HG02973 (cell line): ENCODE data around the gene PLEKHA6.
"Not testable (repeated sequence)": the region's sequence is repeated elsewhere in the genome, so short reads cannot be mapped to it uniquely, and the experiment has no call there.

Source experiments
- ATAC-seq: cut with Tn5 transposase; IDR thresholded peaks from one replicate; pipeline ENCODE4 v1.9.1; 2021; ENCODE audit warnings: moderate library complexity; ENCODE audit not compliant: unreplicated experiment

Gene PLEKHA6

GRCh38 chr1:204241914-204242313, 117.8 kb downstream of the PLEKHA6 start:
- no peak for ATAC-seq

- no peak for ATAC-seq
Observed at GRCh38 chr1:204241050-204241449, 118.7 kb downstream of the PLEKHA6 start.

- ATAC-seq: no peak
Observed at GRCh38 chr1:204240233-204240632, 119.5 kb downstream of the PLEKHA6 start.

GRCh38 chr1:204239401-204239800, 120.3 kb downstream of the PLEKHA6 start:
- ATAC-seq: not testable (repeated sequence)

GRCh38 chr1:204238520-204238919, 121.2 kb downstream of the PLEKHA6 start:
- ATAC-seq: not testable (repeated sequence)

GRCh38 chr1:204237515-204237914, 122.2 kb downstream of the PLEKHA6 start:
- not testable (repeated sequence) for ATAC-seq

- ATAC-seq: no peak
Observed at GRCh38 chr1:204232526-204232925, 127.2 kb downstream of the PLEKHA6 start.

GRCh38 chr1:204230211-204230610, 129.5 kb downstream of the PLEKHA6 start:
- ATAC-seq: no peak

- no peak for ATAC-seq
Observed at GRCh38 chr1:204228896-204229295, 130.8 kb downstream of the PLEKHA6 start.

- ATAC-seq: no peak
Observed at GRCh38 chr1:204227996-204228785, 131.5 kb downstream of the PLEKHA6 start.

- ATAC-seq: no peak
Observed at GRCh38 chr1:204227351-204227750, 132.4 kb downstream of the PLEKHA6 start.

- ATAC-seq: no peak
Observed at GRCh38 chr1:204225841-204226735, 133.6 kb downstream of the PLEKHA6 start.

- no peak for ATAC-seq
Observed at GRCh38 chr1:204224655-204225054, 135.1 kb downstream of the PLEKHA6 start.

GRCh38 chr1:204223129-204223860, 136.4 kb downstream of the PLEKHA6 start:
- ATAC-seq: no peak

- ATAC-seq: no peak
Observed at GRCh38 chr1:204222764-204223055, 137.0 kb downstream of the PLEKHA6 start.

- no peak for ATAC-seq
Observed at GRCh38 chr1:204222006-204222763, 137.5 kb downstream of the PLEKHA6 start.

GRCh38 chr1:204221271-204221670, 138.5 kb downstream of the PLEKHA6 start:
- ATAC-seq: no peak

GRCh38 chr1:204219971-204220616, 139.6 kb downstream of the PLEKHA6 start:
- no peak for ATAC-seq

- ATAC-seq: no peak
Observed at GRCh38 chr1:204218552-204218951, 141.2 kb downstream of the PLEKHA6 start.

- ATAC-seq: no peak
Observed at GRCh38 chr1:204217648-204218000, 142.1 kb downstream of the PLEKHA6 start.
